GM21825 (cell line): ENCODE measurements around the gene DMGDH.
A peak's percentile ranks its signal among the peaks of the same experiment; 100 is the strongest.

Source experiments
- ATAC-seq: cut with Tn5 transposase; IDR thresholded peaks from one replicate; pipeline ENCODE4 v1.9.1; 2021; ENCODE audit warnings: mild to moderate bottlenecking, moderate library complexity; ENCODE audit not compliant: unreplicated experiment

Gene DMGDH

GRCh38 chr5:78979909-78980308 is 89.6 kb downstream of the DMGDH start:
- no peak for ATAC-seq

DNA sequence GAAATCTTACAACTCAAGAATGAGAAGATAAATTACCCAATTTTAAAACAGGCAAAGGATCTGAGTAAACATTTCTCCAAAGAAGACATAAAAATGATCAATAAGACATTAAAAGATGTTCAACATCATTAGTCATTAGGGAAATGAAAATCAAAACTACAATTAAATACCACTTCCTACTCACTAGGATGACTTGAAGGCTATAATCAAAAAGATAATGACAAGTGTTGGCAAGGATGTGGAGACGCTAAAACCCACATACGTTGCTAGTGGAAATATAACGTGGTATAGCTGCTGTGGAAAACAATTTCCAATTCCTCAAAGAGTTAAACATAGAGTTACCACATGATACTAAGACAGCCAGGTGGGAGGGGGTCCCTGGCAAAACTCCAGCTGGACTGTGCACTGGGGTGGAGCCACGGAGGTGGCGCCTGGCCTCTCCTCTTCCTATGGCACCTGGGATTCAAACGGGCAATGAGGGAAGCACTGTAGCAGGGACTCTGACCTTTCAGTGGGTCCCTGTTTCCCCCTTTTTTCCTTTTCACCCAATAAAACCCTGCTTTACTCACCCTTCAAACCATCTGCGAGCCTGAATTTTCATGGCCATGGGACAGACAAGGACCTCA is 90.2 kb downstream of the DMGDH start:
- ATAC-seq: no peak

GRCh38 chr5:78975035-78975434 is 94.4 kb downstream of the DMGDH start:
- no peak for ATAC-seq

DNA sequence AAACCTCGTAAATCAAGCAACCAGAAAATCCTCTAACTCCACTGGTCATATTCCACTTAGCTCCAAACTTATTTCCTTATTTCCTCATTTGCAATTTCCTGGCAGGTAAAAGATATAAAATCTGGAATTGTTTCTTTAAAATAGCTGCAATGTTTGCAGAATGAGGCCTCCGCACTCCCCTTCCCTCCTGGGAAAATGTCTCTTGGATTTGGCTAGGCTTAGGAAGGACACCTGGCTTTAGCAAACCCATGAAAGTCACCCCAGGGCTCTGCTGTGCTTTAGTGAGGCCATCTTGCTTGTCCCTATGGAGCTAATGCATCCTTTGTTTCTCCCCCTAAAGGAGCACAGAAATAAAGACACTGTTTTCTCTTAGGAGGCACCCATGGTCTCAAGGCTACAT is 94.9 kb downstream of the DMGDH start:
- no peak for ATAC-seq

GRCh38 chr5:78974011-78974410 is 95.5 kb downstream of the DMGDH start:
- ATAC-seq: no peak

DNA sequence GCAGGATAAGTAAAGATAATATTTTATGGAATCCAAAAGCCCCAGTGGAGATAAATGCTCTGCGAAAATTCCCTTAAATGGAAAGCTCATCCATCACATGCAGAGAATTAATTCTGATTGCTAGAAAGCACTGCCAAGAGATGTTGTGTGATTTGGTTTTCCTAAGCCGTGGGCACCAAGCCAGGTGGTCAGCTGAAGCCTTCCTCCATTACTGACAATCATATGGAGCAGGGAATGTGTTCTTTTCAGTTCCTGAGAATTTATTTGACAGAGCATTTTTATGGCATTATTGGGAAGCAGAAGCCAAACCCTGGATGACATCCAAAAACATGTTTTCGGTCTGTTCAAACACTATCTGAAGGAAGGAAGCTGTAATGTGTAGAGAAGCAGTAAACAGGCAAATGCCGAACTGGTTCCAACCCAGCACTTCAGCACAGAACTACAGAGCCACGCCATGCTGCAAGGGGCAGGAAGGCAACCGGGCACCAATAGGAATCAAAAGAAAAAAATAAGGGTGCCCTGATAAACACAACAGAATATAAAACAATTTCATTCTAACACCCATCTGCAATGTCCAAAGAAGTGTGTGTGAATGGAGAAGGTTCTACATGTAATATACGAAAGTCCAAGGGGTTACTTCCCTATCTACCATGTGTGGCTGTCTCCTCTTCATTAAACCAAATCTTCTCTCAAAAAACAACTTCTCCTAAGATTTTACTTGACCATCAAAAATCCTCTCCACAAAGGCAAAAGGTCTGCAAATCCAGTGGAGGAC is 96.6 kb downstream of the DMGDH start:
- no peak for ATAC-seq

- ATAC-seq: no peak
Measured at GRCh38 chr5:78971998-78972397, 97.5 kb downstream of the DMGDH start.

DNA sequence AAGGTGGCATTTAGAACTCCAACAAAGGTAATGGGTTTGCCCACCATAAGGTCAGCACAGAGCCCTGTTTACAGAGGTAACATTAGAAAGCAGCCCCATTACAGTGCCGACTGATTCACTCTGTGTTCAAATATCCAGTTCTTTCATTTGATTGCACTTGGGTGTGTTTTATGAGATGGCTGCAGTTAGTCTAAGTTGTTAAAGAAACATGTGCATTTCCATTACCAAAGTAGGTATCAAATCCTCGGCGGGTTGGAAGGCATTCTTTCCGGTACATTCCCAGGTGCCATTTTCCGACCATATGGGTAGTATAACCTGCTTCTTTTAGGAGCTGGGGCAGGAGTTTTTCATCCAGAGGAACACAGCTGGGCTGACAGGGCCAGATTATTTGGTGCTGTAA is 100.7 kb downstream of the DMGDH start:
- ATAC-seq: no peak

- no peak for ATAC-seq
Measured at GRCh38 chr5:78964889-78965288, 104.6 kb downstream of the DMGDH start.

DNA sequence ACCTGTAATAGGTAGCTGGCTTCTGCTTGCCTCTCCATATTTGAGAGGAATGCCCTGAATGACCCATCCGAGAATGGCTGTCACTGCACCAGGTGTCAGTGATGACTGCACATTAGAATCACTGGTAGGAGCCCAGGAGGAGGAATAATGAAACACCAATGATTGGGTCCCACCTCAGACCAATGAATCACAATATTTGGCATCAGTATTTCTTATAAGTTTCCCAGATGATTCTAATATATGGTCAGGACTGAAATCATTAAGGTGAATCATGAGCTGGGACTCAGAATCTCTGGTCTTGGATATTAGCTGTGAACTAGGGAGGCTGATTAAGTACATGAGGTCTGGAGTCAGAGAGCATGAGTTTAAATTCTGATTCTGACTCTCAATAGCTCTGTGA is 107.7 kb downstream of the DMGDH start:
- ATAC-seq: no peak

DNA sequence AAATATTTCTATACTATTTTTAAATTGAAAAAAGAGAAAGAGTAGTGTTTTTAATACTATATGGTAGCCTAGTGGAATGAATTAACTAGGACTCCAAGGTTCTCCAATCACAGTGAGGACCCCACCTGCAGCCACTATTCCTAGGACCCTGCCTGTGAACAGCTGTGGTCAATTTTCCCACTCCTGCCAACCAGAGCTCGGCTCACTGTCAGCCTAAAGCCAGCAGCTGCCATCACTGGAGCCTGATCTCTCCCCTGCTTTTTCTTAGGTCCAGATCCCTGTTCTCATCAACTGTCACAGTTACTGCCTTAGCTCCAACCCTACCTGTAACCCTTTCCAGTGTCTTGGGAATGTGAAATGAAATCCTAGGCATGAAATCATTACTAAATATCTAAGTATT is 109.7 kb downstream of the DMGDH start:
- ATAC-seq: no peak

GRCh38 chr5:78958672-78959445 is 110.6 kb downstream of the DMGDH start:
- no peak for ATAC-seq

GRCh38 chr5:78956901-78957300 is 112.6 kb downstream of the DMGDH start:
- no peak for ATAC-seq

DNA sequence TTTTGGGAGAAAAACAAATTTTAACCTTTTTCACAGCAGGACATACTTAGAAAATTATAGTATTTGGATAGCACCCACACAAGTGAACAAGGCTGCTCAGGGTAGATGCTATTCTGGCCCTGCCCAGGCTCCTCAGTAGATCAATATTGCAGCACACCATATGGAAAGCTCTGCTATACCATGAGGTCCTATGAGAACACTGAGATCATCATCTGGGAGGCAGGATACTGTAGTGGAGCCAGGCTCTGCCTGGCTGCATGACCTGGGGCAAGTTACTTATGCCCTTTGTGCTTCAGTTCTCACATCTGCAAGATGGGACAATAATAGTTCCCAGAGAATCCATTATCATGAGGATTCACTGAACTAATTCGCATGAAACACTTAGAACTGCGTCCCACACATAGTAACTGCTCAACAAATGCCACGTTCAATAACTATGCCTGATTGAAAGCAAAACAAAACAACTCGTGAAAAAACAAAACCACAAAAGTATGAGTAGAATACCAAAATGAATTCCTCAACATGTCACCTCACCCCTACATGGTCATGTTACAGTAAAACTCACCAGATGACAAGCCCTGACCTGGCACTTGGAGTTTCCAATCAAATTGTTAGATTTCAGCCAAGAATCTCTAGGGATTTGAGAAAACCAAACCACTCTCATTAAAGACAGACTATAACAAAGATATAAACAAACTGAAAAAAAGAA is 116.2 kb downstream of the DMGDH start:
- peak; percentile 53 for ATAC-seq
